ENCODE data around the gene TEX13C.

DNA sequence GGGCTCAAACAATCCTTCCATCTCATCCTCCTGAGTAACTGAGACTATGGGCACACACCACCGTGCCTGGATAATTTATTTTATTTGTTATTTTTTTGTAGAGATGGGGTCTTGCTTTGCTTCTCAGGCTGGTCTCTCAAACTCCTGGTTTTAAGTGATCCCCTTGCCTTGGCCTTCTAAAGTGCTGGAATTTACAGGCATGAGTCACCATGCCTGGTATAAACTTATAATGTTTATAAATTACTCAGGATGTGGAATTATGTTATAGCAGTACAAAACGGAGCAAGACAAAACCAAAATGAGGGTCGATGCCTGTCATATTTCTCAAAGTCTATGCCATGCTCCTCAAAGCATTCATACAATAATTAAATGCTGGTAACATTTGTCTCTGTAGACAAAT, 29.8 kb upstream of the TEX13C start:
- TF ChIP-seq CTCF (IDR thresholded peaks at IDR 0.05) (no peak), POLR2A (IDR thresholded peaks at IDR 0.05) (no peak)
